PC-3 (cell line): ENCODE results near the gene KLK14. TPM values are rescaled to one million over a fixed set of nuclear protein-coding genes. Genes with fewer than 3 reads are reported as not detected.

Experiments
- ATAC-seq: fragments of 200-7000 bp; cut with Tn5 transposase; 2 replicates; pipeline ENCODE4 v1.9.1; 2020; ENCODE audit warnings: mild to moderate bottlenecking, moderate library complexity
- BruUV-seq: library from RNA; stranded (reverse); fragments of 400-500 nt; replicated peaks from 2 replicates; lab custom pipeline; 2021; lab: Mats Ljungman, UMichigan
- CTCF ChIA-PET: fragments of 300-600 bp; sonication (Branson Sonifier 250); formaldehyde crosslinking; loops from one replicate; lab custom pipeline; 2022; ENCODE audit warnings: antibody characterized with exemption; lab: Charles Lee
- POLR2A ChIA-PET: fragments of 300-600 bp; sonication (Branson Sonifier 250); formaldehyde crosslinking; loops from one replicate; lab custom pipeline; 2022; ENCODE audit warnings: antibody characterized with exemption; ENCODE audit not compliant: unreplicated experiment; lab: Charles Lee
- DNase-seq: peaks from one replicate; pipeline ENCODE4 v3.0.0-alpha.2; 2015
- H2AFZ ChIP-seq: fragments of 300-600 bp; sonication (generic); 2 replicates; pipeline ENCODE4 v1.6.0; 2016; ENCODE audit warnings: antibody characterized with exemption, low read length
- H3F3A ChIP-seq: fragments of 300-600 bp; sonication (generic); one replicate; pipeline ENCODE4 v1.6.0; 2017; ENCODE audit warnings: antibody characterized with exemption, low read length, control low read depth, mild to moderate bottlenecking; ENCODE audit not compliant: unreplicated experiment
- H3K27ac ChIP-seq: fragments of 300-600 bp; sonication (generic); 2 replicates; pipeline ENCODE4 v1.5.1; 2016; ENCODE audit warnings: mild to moderate bottlenecking, low read length
- H3K27me3 ChIP-seq: fragments of 300-600 bp; sonication (generic); 2 replicates; pipeline ENCODE4 v1.6.1; 2016; ENCODE audit warnings: low read length, mixed read lengths
- H3K36me3 ChIP-seq: fragments of 300-600 bp; sonication (generic); 2 replicates; pipeline ENCODE4 v1.6.1; 2016; ENCODE audit warnings: low read depth, mixed run types, low read length, mixed read lengths
- H3K4me1 ChIP-seq: fragments of 300-600 bp; sonication (generic); 2 replicates; pipeline ENCODE4 v1.5.1; 2016; ENCODE audit warnings: low read length; ENCODE audit not compliant: insufficient read depth
- H3K4me2 ChIP-seq: fragments of 300-600 bp; sonication (generic); 2 replicates; pipeline ENCODE4 v1.6.0; 2016; ENCODE audit warnings: low read length
- H3K4me3 ChIP-seq: fragments of 300-600 bp; sonication (generic); 2 replicates; pipeline ENCODE4 v1.5.1; 2016; ENCODE audit warnings: mild to moderate bottlenecking, low read length, mixed read lengths
- H3K79me2 ChIP-seq: fragments of 300-600 bp; sonication (generic); 2 replicates; pipeline ENCODE4 v1.6.1; 2017; ENCODE audit warnings: low read length, mixed read lengths
- H3K9ac ChIP-seq: fragments of 300-600 bp; sonication (generic); 2 replicates; pipeline ENCODE4 v1.6.0; 2016; ENCODE audit warnings: mild to moderate bottlenecking, low read length
- H3K9me2 ChIP-seq: fragments of 300-600 bp; sonication (generic); replicated peaks from 2 replicates; pipeline ENCODE4 v1.6.1; 2016; ENCODE audit warnings: mixed run types, low read length, mixed read lengths
- H3K9me3 ChIP-seq: fragments of 300-600 bp; sonication (generic); 2 replicates; pipeline ENCODE4 v1.6.1; 2016; ENCODE audit warnings: low read length, mixed read lengths
- H4K20me1 ChIP-seq: fragments of 300-600 bp; sonication (generic); 2 replicates; pipeline ENCODE4 v1.6.1; 2016; ENCODE audit warnings: low read length, mixed read lengths
- CTCF ChIP-seq: fragments of 300-600 bp; sonication (generic); conservative IDR thresholded peaks from 2 replicates; pipeline ENCODE4 v1.5.1; 2017; ENCODE audit warnings: antibody characterized with exemption, low read depth, mild to moderate bottlenecking, low read length
- EZH2 ChIP-seq: fragments of 300-600 bp; sonication (generic); IDR thresholded peaks from one replicate; pipeline ENCODE4 v1.6.1; 2017; ENCODE audit warnings: antibody characterized with exemption, mild to moderate bottlenecking, low read length; ENCODE audit not compliant: unreplicated experiment
- EZH2phosphoT487 ChIP-seq: fragments of 300-600 bp; sonication (generic); IDR thresholded peaks from 2 replicates; pipeline ENCODE4 v1.6.1; 2018; ENCODE audit warnings: mild to moderate bottlenecking, antibody characterized with exemption, low read length, borderline replicate concordance
- intact Hi-C: fragments of 100-400 bp; cut with micrococcal nuclease; formaldehyde crosslinking; loops from 2 replicates; pipeline ENCODE4 v1.9.0; 2023
- total RNA-seq: library from RNA; depleted of rRNA; stranded (reverse); fragments of >200 nt; gene quantifications from 2 replicates; pipeline ENCODE4 v1.2.3, GENCODE V29; 2014

Gene KLK14
- total RNA-seq, 1 experiment from 2014 or later: not detected

GRCh38 chr19:51034704-51035103 is 48.0 kb downstream of the KLK14 start, which contains the start of gene KLK12:
KLK12 (minus strand) TSS chr19:51035002; CDS start chr19:51034621, 381 bp downstream.
- Histone ChIP-seq H4K20me1 (no peaks in the 10 kb centered on the region), H3K36me3 (no peaks in the 10 kb centered on the region), H3K27ac (no peak within 1 kb of the TSS), H3K79me2 (no peaks in the 10 kb centered on the region), H3K4me3 (no peak within 1 kb of the TSS), H3K4me2 (no peak within 1 kb of the TSS), H3K4me1 (no peaks in the 10 kb centered on the region), H2AFZ (no peak within 1 kb of the TSS), H3F3A (no peaks in the 10 kb centered on the region), H3K9me2 (no peaks in the 10 kb centered on the region), H3K9me3 (no peaks in the 10 kb centered on the region), H3K27me3 (no peaks in the 10 kb centered on the region), H3K9ac (no peak within 1 kb of the TSS)
- DNase-seq (no peak), ATAC-seq (no peak)
- ChIA-PET CTCF (no interaction called here), POLR2A (no interaction called here)
- BruUV-seq: no TSS peak
- intact Hi-C loops: no loop called here
- no peak for TF ChIP-seq EZH2
- TF ChIP-seq CTCF: no peak
- no peak for TF ChIP-seq EZH2phosphoT487

GRCh38 chr19:51031880-51032225 is 50.8 kb downstream of the KLK14 start:
- no TSS peak for BruUV-seq
- H3K27me3 ChIP-seq: peaks cover 3% of the 10 kb centered on the region; the same call in 1 of the 2 replicates
- no peaks in the 10 kb centered on the region for H3K79me2 ChIP-seq
- H3K4me1 ChIP-seq: no peaks in the 10 kb centered on the region
- no peaks in the 10 kb centered on the region for H3F3A ChIP-seq
- no peaks in the 10 kb centered on the region for H4K20me1 ChIP-seq
- ChIA-PET CTCF (no interaction called here), POLR2A (no interaction called here)
- H3K36me3 ChIP-seq: no peaks in the 10 kb centered on the region
- H2AFZ ChIP-seq: no peak overlapping the region
- H3K4me3 ChIP-seq: no peak overlapping the region
- H3K4me2 ChIP-seq: no peak overlapping the region
- DNase-seq (no peak), ATAC-seq (no peak)
- no peak overlapping the region for H3K9ac ChIP-seq
- no peak overlapping the region for H3K27ac ChIP-seq
- TF ChIP-seq EZH2 (no peak), EZH2phosphoT487 (no peak), CTCF (no peak)
- intact Hi-C loops: no loop called here
- no peaks in the 10 kb centered on the region for H3K9me3 ChIP-seq
- H3K9me2 ChIP-seq: no peaks in the 10 kb centered on the region

- ATAC-seq (no peak), DNase-seq (no peak)
- Histone ChIP-seq H3K79me2 (no peaks in the 10 kb centered on the region), H3K9me2 (no peaks in the 10 kb centered on the region), H3K9me3 (no peaks in the 10 kb centered on the region), H2AFZ (no peak overlapping the region), H3F3A (no peaks in the 10 kb centered on the region), H3K4me3 (no peak overlapping the region), H3K27me3 (peaks cover 3% of the 10 kb centered on the region; the same call in 1 of the 2 replicates), H3K9ac (no peak overlapping the region), H4K20me1 (no peaks in the 10 kb centered on the region), H3K4me2 (no peak overlapping the region), H3K4me1 (no peaks in the 10 kb centered on the region), H3K27ac (no peak overlapping the region), H3K36me3 (no peaks in the 10 kb centered on the region)
- ChIA-PET CTCF (no interaction called here), POLR2A (no interaction called here)
- TF ChIP-seq EZH2phosphoT487 (no peak), CTCF (no peak), EZH2 (no peak)
- intact Hi-C loops: no loop called here
- BruUV-seq: no TSS peak
Observed at GRCh38 chr19:51031220-51031879, 51.3 kb downstream of the KLK14 start.
